Breast epithelium (tissue), 4 donors: ENCODE results near the gene ADAMTSL2. TPM values are rescaled to one million over a fixed set of nuclear protein-coding genes. Genes with fewer than 3 reads are reported as not detected.

Experiments
- DNase-seq, 2 donors: peaks; one replicate each; pipeline ENCODE4 v3.0.0-alpha.2; 2019; ENCODE audit warnings: low spot score in 2 of 2
- H3K27ac ChIP-seq, 2 donors: fragments of 200-600 bp; sonication (generic) in 1 of 2; one replicate each; pipeline ENCODE4 v1.5.1; 2016 to 2019; ENCODE audit warnings: mild to moderate bottlenecking in 1 of 2
- H3K27me3 ChIP-seq, 2 donors: fragments of 200-600 bp; sonication (generic) in 1 of 2; one replicate each; pipeline versions ENCODE4 v1.5.1 to v1.6.0; 2017 to 2019; ENCODE audit warnings: control low read depth in 1 of 2, mild to moderate bottlenecking in 1 of 2
- H3K36me3 ChIP-seq: fragments of 200-600 bp; one replicate; pipeline ENCODE4 v1.5.1; 2019
- H3K4me1 ChIP-seq, 2 donors: fragments of 200-600 bp; sonication (generic); one replicate each; pipeline ENCODE4 v1.5.1; 2016 to 2019; ENCODE audit warnings: control low read depth in 1 of 2
- H3K4me3 ChIP-seq, 3 donors: fragments of 200-600 bp; sonication (generic); 1 replicate in 2 of 3; 2 replicates in 1 of 3; pipeline ENCODE4 v1.5.1; 2016 to 2019; ENCODE audit warnings: mild to moderate bottlenecking in 3 of 3, moderate library complexity in 2 of 3
- H3K9me3 ChIP-seq, 2 donors: fragments of 200-600 bp; sonication (generic) in 1 of 2; one replicate each; pipeline ENCODE4 v1.5.1; 2016 to 2019; ENCODE audit warnings: control low read depth in 1 of 2
- POLR2A ChIP-seq: fragments of 450-650 bp; IDR thresholded peaks from one replicate; pipeline ENCODE4 v1.6.1; 2016; ENCODE audit warnings: antibody characterized with exemption, mild to moderate bottlenecking, moderate library complexity
- POLR2AphosphoS5 ChIP-seq, 3 donors: sonication (generic); formaldehyde crosslinking; IDR thresholded peaks; one replicate each; pipeline ENCODE4 v1.6.1; 2017; ENCODE audit warnings: antibody characterized with exemption in 3 of 3
- intact Hi-C: fragments of 100-400 bp; cut with DNase I; formaldehyde crosslinking; loops from one replicate; pipeline ENCODE4 v1.15.1; 2023; ENCODE audit warnings: low total_unique reads
- total RNA-seq, 3 donors: library from RNA; depleted of rRNA; stranded (reverse); fragments of >200 nt; gene quantifications; one replicate each; pipeline ENCODE4 v1.1.0, GENCODE V29; 2016
- TF ChIP-seq, protein P1 (sequence below), 3 donors: fragments of 450-650 bp; IDR thresholded peaks; one replicate each; pipeline ENCODE4 v1.5.1; 2016 to 2017; ENCODE audit warnings: antibody characterized with exemption in 3 of 3, mild to moderate bottlenecking in 3 of 3, moderate library complexity in 3 of 3

Gene ADAMTSL2
- total RNA-seq, 3 donors from 2014 or later, result 0.33 to 0.80 (median 0.44) TPM

DNA sequence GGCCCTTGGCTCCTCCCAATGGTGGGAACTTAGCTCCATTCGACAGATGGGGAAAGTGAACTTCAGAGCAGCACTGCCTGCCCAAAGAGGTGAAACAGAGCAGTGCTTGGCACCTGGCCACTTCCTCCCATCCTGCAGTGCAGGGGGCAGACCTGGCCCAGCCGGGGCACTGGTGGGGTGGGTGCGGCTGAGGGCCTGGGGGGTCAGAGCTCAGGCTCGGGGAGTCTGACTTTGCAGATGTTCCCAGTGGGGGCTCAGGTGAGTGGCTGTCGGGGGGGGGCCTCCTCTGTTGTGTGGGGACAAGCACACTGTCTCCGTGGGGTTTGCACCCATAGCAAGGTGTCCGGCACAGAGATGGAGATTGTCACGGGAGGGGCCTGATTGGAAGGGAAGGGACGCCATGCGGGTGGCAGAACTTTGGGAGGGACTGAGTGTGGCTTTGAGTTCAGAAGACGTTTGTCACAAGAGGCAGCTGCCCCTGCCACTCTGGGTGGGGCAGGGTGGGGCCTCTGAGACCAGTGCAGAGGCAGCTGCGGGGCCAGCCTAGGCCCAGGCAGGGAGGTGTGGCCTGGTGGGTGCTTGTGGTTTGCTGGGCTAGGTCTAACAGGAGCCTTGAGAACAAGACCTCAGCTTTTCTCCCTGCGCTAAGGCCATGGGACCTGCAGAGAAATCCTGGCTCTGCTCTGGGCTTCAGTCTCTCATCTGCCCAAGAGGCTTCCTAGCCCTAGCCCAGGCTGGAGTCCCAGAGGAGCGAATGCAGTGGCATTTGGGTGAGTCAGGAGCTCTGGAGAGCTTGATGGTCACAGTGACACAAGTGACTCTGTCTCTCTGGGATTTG, 12.2 kb upstream of the ADAMTSL2 start:
- H3K36me3 ChIP-seq, result no peaks in the 10 kb centered on the region

DNA sequence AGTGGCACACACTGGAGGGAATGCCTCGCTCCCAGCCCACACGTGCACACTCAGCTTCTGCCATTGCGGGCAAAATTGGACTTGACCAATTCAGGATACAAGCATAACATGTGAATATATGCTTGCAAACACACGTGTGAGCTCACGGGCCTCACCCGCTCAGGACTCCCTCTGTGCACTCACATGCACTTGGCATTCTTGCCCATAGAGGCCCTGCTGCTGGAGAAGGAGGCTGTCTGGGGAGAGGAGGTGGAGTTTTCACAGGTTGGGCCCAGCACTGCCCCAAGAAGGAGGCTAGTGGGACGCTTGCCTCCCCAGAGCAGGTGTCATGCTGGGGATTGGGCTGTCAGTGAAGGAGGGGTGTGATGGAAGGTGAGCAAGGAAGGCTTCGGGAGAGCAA, 11.4 kb upstream of the ADAMTSL2 start:
- no peak for DNase-seq
- TF ChIP-seq, protein P1, sequence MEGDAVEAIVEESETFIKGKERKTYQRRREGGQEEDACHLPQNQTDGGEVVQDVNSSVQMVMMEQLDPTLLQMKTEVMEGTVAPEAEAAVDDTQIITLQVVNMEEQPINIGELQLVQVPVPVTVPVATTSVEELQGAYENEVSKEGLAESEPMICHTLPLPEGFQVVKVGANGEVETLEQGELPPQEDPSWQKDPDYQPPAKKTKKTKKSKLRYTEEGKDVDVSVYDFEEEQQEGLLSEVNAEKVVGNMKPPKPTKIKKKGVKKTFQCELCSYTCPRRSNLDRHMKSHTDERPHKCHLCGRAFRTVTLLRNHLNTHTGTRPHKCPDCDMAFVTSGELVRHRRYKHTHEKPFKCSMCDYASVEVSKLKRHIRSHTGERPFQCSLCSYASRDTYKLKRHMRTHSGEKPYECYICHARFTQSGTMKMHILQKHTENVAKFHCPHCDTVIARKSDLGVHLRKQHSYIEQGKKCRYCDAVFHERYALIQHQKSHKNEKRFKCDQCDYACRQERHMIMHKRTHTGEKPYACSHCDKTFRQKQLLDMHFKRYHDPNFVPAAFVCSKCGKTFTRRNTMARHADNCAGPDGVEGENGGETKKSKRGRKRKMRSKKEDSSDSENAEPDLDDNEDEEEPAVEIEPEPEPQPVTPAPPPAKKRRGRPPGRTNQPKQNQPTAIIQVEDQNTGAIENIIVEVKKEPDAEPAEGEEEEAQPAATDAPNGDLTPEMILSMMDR (IDR thresholded peaks at IDR 0.05), result no peak
- TF ChIP-seq POLR2A, result no peak
- no peak for TF ChIP-seq POLR2AphosphoS5 (IDR thresholded peaks at IDR 0.05)

More for the DNA sequence above, 12.2 kb upstream of the ADAMTSL2 start:
- TF ChIP-seq, protein P1 (IDR thresholded peaks at IDR 0.05), result no peak
- TF ChIP-seq POLR2AphosphoS5 (IDR thresholded peaks at IDR 0.05) (no peak), POLR2A (no peak)
- H3K4me3 ChIP-seq, result no peak overlapping the region
- peaks cover 0 to 10% of the 10 kb centered on the region in 2 donors for H3K27me3 ChIP-seq
- no peaks in the 10 kb centered on the region for H3K4me1 ChIP-seq
- DNase-seq, result no peak
- no peak overlapping the region for H3K27ac ChIP-seq
- no peaks in the 10 kb centered on the region for H3K9me3 ChIP-seq
- intact Hi-C loops, result no loop called here

DNA sequence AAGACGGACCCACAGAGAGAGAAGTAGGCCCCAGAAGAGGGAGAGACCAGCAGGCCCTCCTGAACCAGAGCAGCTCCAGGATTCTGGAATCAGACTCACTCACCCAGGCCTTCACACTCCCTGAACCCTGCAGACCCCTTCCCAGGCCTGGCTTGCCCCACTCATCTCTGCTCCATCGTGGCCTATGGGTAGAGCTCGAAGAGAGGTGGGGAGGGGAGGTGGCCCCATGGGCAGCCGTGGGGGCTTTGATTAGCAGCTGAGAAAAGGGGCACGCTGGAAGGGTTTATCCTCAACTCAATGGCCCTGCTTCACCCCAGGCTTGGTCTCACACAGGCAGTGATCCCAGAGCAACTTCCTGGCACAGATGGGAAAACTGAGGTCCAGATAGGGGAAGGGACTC, 10.4 kb upstream of the ADAMTSL2 start:
- Histone ChIP-seq H3K4me1 (peaks cover 0 to 5% of the 10 kb centered on the region in 2 donors), H3K27me3 (peaks cover 0 to 28% of the 10 kb centered on the region in 2 donors), H3K4me3 (no peak overlapping the region), H3K27ac (no peak overlapping the region), H3K36me3 (no peaks in the 10 kb centered on the region), H3K9me3 (no peaks in the 10 kb centered on the region)
- no peak for DNase-seq
- intact Hi-C loops, result no loop called here
- no peak for TF ChIP-seq POLR2AphosphoS5 (IDR thresholded peaks at IDR 0.05)
- no peak for TF ChIP-seq POLR2A
- TF ChIP-seq, protein P1 (IDR thresholded peaks at IDR 0.05), result no peak

More for the DNA sequence above, 11.4 kb upstream of the ADAMTSL2 start:
- Histone ChIP-seq H3K27me3 (peaks cover 0 to 18% of the 10 kb centered on the region in 2 donors), H3K27ac (no peak overlapping the region), H3K4me3 (no peak overlapping the region), H3K36me3 (no peaks in the 10 kb centered on the region), H3K4me1 (peaks cover 0 to 5% of the 10 kb centered on the region in 2 donors), H3K9me3 (no peaks in the 10 kb centered on the region)
- intact Hi-C loops, result no loop called here

- no peak for DNase-seq
- intact Hi-C loops, result no loop called here
- no peak within 1 kb of the TSS for H3K27ac ChIP-seq
- peaks cover 0 to 34% of the 10 kb centered on the region in 2 donors for H3K27me3 ChIP-seq
- TF ChIP-seq POLR2AphosphoS5 (IDR thresholded peaks at IDR 0.05), result no peak
- H3K9me3 ChIP-seq, result no peaks in the 10 kb centered on the region
- H3K36me3 ChIP-seq, result no peaks in the 10 kb centered on the region
- peaks cover 0 to 5% of the 10 kb centered on the region in 2 donors for H3K4me1 ChIP-seq
- H3K4me3 ChIP-seq, result no peak within 1 kb of the TSS
Observed at GRCh38 chr9:133524679-133525228, 9.8 kb upstream of the ADAMTSL2 start, which contains the start of gene MYMK. MYMK (minus strand) TSS chr9:133524959; CDS start chr9:133524844, 115 bp downstream.

DNA sequence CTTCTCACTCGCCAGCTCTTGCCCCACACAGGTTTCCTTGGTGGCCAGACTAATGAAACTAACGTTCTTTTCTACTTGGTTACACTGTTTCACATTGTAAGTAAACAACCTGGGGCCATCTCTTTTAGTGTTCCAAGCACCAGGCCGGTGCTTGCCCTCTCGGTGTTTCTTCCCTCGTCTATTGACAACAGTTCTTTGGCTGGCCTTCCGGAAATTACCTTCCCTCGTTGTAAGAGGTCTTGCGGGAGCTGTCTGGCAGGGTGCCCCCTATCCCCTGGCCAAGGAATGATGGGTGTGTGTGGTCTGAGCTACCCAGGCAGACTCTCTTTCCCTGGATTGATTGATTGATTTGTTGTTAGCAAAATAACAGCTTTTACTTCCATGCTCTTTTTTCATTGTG, 8.8 kb upstream of the ADAMTSL2 start:
- Histone ChIP-seq H3K4me3 (no peak overlapping the region), H3K9me3 (no peaks in the 10 kb centered on the region), H3K27me3 (peaks cover 0 to 42% of the 10 kb centered on the region in 2 donors), H3K36me3 (no peaks in the 10 kb centered on the region), H3K27ac (no peak overlapping the region), H3K4me1 (peaks cover 0 to 5% of the 10 kb centered on the region in 2 donors)
- DNase-seq, result no peak
- no peak for TF ChIP-seq POLR2A
- TF ChIP-seq, protein P1 (IDR thresholded peaks at IDR 0.05), result no peak
- TF ChIP-seq POLR2AphosphoS5 (IDR thresholded peaks at IDR 0.05), result no peak
- intact Hi-C loops, result no loop called here
